ENCODE data around the gene LIMCH1.

DNA sequence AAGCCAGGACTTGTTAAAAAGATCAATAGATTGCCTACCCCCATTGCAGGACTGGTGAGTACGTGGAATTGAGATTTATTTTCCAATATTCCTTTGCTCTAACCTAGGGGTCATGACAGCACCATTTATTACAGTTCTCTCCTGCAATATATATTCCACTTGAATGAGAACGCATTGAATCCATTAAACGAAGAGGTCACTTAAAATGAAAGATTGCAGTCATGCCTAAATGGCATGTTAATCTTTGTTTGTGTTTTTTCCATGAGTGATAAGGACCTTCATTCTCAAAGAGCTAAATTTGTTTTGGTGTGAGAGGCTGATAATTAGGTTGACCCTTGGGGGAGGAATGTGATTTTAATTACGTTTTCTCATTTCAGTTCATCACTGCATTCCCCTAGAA is 13.5 kb upstream of the LIMCH1 start:
- TF ChIP-seq, protein P1, sequence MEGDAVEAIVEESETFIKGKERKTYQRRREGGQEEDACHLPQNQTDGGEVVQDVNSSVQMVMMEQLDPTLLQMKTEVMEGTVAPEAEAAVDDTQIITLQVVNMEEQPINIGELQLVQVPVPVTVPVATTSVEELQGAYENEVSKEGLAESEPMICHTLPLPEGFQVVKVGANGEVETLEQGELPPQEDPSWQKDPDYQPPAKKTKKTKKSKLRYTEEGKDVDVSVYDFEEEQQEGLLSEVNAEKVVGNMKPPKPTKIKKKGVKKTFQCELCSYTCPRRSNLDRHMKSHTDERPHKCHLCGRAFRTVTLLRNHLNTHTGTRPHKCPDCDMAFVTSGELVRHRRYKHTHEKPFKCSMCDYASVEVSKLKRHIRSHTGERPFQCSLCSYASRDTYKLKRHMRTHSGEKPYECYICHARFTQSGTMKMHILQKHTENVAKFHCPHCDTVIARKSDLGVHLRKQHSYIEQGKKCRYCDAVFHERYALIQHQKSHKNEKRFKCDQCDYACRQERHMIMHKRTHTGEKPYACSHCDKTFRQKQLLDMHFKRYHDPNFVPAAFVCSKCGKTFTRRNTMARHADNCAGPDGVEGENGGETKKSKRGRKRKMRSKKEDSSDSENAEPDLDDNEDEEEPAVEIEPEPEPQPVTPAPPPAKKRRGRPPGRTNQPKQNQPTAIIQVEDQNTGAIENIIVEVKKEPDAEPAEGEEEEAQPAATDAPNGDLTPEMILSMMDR (IDR thresholded peaks at IDR 0.05; ENCODE audit: low read depth, low read length): no peak
- no peak for TF ChIP-seq EZH2phosphoT487 (IDR thresholded peaks at IDR 0.05; ENCODE audit: low read depth)
